GM21737 (cell line): ENCODE measurements around the gene ANKRD23.
"Not testable (repeated sequence)": the region's sequence is repeated elsewhere in the genome, so short reads cannot be mapped to it uniquely, and the experiment has no call there.

ENCODE experiments used
- ATAC-seq: cut with Tn5 transposase; IDR thresholded peaks from one replicate; pipeline ENCODE4 v1.9.1; 2021; ENCODE audit warnings: mild to moderate bottlenecking, moderate library complexity; ENCODE audit not compliant: unreplicated experiment

The ANKRD23 gene

GRCh38 chr2:96843538-96844268 lies at the start of gene ANKRD23:
Gene ANKRD23, minus strand, starts transcription at chr2:96844021. Its CDS starts 29 bp downstream, at chr2:96843992.
- ATAC-seq, result no peak

- ATAC-seq, result no peak
Observed at GRCh38 chr2:96891591-96892333, 47.9 kb upstream of the ANKRD23 start.

GRCh38 chr2:96890726-96891385 lies 47.0 kb upstream of the ANKRD23 start:
- ATAC-seq, result no peak

GRCh38 chr2:96890252-96890651 lies 46.4 kb upstream of the ANKRD23 start:
- ATAC-seq, result no peak

- ATAC-seq, result not testable (repeated sequence)
Observed at GRCh38 chr2:96889502-96889901, 45.7 kb upstream of the ANKRD23 start.

- no peak for ATAC-seq
Observed at GRCh38 chr2:96888072-96889011, 44.5 kb upstream of the ANKRD23 start.

GRCh38 chr2:96887493-96888012 lies 43.7 kb upstream of the ANKRD23 start:
- ATAC-seq, result no peak

GRCh38 chr2:96885432-96886347 lies 41.9 kb upstream of the ANKRD23 start:
- ATAC-seq, result no peak

- ATAC-seq, result no peak
Observed at GRCh38 chr2:96884299-96885094, 40.7 kb upstream of the ANKRD23 start.

GRCh38 chr2:96883306-96883705 lies 39.5 kb upstream of the ANKRD23 start:
- no peak for ATAC-seq

GRCh38 chr2:96882906-96883305 lies 39.1 kb upstream of the ANKRD23 start:
- no peak for ATAC-seq

- no peak for ATAC-seq
Observed at GRCh38 chr2:96882230-96882629, 38.4 kb upstream of the ANKRD23 start.

GRCh38 chr2:96881349-96882195 lies 37.8 kb upstream of the ANKRD23 start:
- no peak for ATAC-seq

- ATAC-seq, result no peak
Observed at GRCh38 chr2:96880891-96881273, 37.1 kb upstream of the ANKRD23 start.

- ATAC-seq, result no peak
Observed at GRCh38 chr2:96879545-96880040, 35.8 kb upstream of the ANKRD23 start.

GRCh38 chr2:96878796-96879544 lies 35.1 kb upstream of the ANKRD23 start:
- ATAC-seq, result no peak

- ATAC-seq, result no peak
Observed at GRCh38 chr2:96878171-96878570, 34.4 kb upstream of the ANKRD23 start.
